Cardiac fibroblast (primary cell): ENCODE data around the gene ABLIM2.

Experiments
- DNase-seq, 2 donors: peaks; one replicate each; pipeline versions ENCODE4 v3.0.0 to v3.0.0-alpha.2; 2010; ENCODE audit warnings: low read depth in 2 of 2
- H3K4me3 ChIP-seq, 2 donors: replicated peaks in 1 of 2; 1 replicate in 1 of 2; 2 replicates in 1 of 2; pipeline ENCODE4 v1.5.1; 2011; ENCODE audit warnings: low read depth in 2 of 2, low read length in 2 of 2, mild to moderate bottlenecking in 2 of 2, moderate library complexity in 1 of 2
- TF ChIP-seq, protein P1 (sequence below): IDR thresholded peaks from one replicate; pipeline ENCODE4 v1.5.1; 2011; ENCODE audit warnings: low read depth, mild to moderate bottlenecking, low read length, inconsistent platforms

The ABLIM2 gene

DNA sequence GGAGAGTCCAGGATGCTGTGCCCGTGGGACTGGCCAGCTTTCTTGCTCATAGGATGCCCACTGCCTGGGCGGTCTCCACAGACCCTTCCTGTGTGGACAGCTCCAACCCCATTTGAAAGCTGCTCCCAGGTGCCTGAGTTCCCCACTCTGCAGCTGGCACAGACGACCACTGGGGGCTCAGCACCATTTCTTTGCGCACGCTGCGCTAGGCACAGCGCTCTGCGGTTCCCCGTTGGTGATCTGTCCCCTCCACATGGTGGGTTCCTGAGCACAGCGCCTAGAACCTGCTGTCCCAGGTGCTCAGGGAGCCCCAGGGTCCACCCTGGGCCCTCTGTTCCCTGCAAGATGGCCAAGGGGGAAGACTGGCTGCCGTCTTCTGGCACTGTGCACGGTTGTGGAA lies 173.5 kb downstream of the ABLIM2 start:
- no peak overlapping the region for H3K4me3 ChIP-seq
- TF ChIP-seq, protein P1, sequence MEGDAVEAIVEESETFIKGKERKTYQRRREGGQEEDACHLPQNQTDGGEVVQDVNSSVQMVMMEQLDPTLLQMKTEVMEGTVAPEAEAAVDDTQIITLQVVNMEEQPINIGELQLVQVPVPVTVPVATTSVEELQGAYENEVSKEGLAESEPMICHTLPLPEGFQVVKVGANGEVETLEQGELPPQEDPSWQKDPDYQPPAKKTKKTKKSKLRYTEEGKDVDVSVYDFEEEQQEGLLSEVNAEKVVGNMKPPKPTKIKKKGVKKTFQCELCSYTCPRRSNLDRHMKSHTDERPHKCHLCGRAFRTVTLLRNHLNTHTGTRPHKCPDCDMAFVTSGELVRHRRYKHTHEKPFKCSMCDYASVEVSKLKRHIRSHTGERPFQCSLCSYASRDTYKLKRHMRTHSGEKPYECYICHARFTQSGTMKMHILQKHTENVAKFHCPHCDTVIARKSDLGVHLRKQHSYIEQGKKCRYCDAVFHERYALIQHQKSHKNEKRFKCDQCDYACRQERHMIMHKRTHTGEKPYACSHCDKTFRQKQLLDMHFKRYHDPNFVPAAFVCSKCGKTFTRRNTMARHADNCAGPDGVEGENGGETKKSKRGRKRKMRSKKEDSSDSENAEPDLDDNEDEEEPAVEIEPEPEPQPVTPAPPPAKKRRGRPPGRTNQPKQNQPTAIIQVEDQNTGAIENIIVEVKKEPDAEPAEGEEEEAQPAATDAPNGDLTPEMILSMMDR = no peak
- DNase-seq = no peak

DNA sequence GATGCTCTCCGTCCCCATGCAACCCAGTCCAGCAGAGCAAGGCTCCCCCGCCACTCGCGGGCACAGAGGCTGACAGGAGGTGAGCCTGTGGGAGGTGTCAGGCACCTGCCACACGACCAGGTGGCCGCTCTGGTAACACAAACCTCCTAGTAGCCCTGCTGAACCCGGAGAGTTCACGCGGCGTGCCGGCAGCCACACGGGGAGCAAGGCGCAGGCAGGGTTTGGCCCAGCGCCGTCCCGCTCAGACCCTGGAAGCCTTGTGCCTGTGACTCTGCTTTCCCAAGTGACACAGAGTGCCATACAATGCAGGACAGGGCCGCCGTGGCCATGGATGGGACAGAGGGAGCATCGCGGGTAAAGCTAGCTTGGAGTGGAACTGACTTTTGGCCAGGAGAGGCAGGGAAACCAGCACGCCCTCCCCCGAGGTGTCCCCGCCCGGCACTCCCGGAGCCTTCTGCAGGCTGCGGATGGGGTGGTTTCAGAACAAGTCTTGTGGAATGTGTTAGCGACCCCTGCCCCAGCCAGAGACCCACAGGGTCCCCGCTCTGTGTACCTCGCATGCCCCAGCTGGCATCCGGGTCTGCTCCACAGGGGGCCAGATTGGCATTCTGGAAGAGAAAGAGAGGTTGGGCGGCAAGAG lies 174.2 kb downstream of the ABLIM2 start:
- no peak overlapping the region for H3K4me3 ChIP-seq
- TF ChIP-seq, protein P1 = no peak
- no peak for DNase-seq

DNA sequence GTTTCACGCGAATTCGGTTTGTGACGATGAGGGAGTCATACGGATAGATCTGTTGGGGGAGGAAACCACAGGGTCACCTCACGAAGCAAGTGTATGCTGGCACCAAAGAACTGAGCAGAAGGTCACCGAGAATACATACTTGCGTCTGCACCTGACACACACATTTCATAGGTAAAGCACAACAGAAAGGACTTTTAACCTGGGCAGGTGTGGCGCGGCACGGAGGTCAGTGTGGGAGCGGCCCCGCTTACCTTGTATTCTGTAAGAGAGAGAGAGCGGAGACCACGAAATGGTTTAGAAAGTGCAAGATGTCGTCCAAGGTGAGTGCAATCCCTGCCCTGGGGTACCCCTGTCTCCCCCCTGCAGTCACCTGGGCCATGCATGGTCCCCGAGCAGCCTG lies 175.3 kb downstream of the ABLIM2 start:
- H3K4me3 ChIP-seq = no peak overlapping the region
- DNase-seq = no peak
- TF ChIP-seq, protein P1 = no peak

DNA sequence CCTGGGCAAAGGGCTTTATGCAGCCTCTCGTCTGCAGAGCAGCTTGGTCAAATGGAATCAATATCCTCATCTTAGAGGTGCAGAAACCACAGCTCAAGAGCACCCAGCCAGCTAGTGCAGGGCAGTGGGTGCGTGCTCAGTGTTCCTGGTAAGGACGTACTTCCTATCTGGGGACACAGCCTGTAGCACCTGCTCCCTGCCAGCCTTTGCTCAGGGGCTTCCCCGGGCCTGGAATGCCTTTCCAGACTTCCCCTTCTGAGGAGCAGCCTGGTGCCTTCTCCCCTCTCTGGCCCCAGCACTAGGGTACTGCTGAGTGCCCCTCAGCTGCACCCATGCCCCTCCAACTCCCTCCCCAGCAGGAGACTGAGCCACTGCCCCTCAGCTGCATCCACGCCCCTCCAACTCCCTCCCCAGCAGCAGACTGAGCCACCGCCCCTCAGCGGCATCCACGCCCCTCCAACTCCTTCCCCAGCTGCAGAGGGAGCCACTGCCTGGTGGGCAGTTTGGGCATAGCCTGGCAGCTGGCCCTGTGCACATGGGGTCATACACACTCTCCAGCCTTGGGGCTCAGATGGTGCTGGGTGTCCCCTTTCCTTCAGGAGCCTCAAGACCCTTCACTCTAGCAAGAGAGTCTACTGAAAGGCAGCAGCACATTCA lies 176.7 kb downstream of the ABLIM2 start:
- H3K4me3 ChIP-seq = no peak overlapping the region
- DNase-seq = no peak
- TF ChIP-seq, protein P1 = no peak

DNA sequence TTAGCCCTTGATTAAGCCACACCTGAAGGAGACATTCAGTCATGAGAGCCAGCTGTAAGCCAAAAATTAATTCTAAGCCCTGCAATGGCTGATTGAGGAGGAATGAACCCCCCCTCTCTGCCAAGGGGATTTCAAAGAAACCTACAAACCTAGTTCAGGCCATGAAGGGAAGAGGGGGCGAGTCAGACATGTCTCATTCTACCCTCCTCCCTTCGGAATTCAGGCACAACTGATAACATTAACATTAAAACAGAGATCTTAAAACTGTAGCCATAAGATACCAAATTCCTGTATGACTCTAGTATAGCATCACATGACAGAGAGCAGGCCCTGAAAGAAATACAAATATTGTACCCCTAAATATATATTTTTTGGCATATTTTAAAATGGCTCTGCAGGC lies 178.6 kb downstream of the ABLIM2 start:
- TF ChIP-seq, protein P1 = no peak
- H3K4me3 ChIP-seq = no peak overlapping the region
- DNase-seq = no peak

DNA sequence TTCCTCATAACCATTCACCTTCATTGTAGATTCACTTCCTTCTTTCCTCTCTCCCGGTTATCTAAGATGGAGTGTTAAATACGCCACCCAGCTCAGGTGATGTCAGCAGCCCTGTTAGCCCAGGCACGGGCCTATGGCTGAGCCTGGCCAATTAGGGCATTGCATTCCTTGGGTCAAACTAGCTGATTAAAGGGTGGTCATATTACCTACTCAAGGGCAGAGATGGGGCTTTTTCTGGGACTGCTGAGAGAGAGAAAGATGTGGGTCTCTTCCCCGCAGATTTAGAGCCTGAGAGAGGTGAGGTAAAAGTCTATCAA lies 179.0 kb downstream of the ABLIM2 start:
- TF ChIP-seq, protein P1 = no peak
- DNase-seq = no peak
- H3K4me3 ChIP-seq = no peak overlapping the region
